ENCODE data around the gene PSMD1.
"Not testable (repeated sequence)": the region's sequence is repeated elsewhere in the genome, so short reads cannot be mapped to it uniquely, and the experiment has no call there.

PSMD1 gene

GRCh38 chr2:231177156-231178025 lies 120.7 kb downstream of the PSMD1 start (continued):
- no peak for TF ChIP-seq ZNF565 (CRISPR knock-in tag; conservative IDR thresholded peaks at IDR 0.05; ENCODE audit: low read depth)

- not testable (repeated sequence) for ATAC-seq
Observed at GRCh38 chr2:231178805-231179204, 122.1 kb downstream of the PSMD1 start.

DNA sequence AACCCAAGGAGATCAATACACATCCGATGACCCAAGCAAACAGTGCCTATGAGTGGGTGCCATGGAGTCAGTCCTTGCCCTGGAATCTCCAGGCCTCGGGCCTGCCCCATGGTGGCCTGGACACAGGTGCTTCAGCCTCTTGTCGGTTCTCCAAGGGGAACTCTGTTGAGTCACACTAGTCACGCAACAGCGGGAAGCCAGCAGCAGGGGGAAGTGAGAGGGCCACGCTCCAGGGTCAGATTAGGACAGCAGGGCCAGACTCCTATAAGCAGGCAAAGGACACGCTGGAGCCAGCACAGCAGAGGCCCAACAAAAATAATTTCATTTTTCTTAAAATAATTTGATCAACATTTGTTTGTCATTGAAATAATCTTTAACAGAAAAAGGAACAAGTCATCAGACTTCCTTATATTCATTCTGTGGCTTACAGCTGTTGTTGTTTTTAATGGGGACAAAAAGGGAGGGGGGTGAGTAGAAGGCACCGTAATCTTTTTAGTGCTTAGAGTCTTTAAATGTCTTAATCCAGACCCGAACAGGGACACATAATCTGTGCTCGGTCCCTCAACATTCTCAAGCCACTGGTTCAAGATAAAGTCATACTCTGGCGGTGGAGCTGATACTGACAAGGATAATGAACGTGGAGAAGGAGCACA lies 125.3 kb downstream of the PSMD1 start:
- ATAC-seq, result peak; percentile 32; the same call in 1 of the 3 replicates

DNA sequence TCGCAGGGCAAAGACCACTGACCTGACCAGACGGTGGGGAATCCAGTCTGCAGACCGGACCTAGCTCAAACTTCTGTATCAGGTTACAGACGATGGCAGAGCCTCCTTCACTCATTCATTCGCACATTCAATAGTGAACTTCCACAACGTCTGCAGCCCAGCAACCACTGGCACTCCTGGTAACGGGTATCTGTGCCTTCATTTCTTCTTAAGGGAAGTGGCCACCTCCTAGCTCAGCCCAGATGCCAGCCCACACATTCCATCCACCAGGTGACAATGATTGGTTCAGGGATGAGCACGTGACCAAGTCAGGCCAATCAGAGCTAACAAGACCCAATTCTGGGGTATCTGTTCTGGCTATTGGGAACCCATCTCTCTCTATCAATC lies 125.8 kb downstream of the PSMD1 start:
- no peak for TF ChIP-seq ESRRG (CRISPR knock-in tag; IDR thresholded peaks at IDR 0.05)
- no peak for TF ChIP-seq ZNF565 (CRISPR knock-in tag; conservative IDR thresholded peaks at IDR 0.05; ENCODE audit: low read depth)
- TF ChIP-seq ZFP3 (CRISPR knock-in tag; IDR thresholded peaks at IDR 0.05), result no peak
- no peak for TF ChIP-seq GLIS3 (CRISPR knock-in tag; IDR thresholded peaks at IDR 0.05)
- TF ChIP-seq TCF4 (CRISPR knock-in tag; IDR thresholded peaks at IDR 0.05; ENCODE audit: borderline replicate concordance), result no peak
- no peak for TF ChIP-seq PATZ1 (CRISPR knock-in tag; IDR thresholded peaks at IDR 0.05; ENCODE audit: borderline replicate concordance)
- TF ChIP-seq, protein P1, sequence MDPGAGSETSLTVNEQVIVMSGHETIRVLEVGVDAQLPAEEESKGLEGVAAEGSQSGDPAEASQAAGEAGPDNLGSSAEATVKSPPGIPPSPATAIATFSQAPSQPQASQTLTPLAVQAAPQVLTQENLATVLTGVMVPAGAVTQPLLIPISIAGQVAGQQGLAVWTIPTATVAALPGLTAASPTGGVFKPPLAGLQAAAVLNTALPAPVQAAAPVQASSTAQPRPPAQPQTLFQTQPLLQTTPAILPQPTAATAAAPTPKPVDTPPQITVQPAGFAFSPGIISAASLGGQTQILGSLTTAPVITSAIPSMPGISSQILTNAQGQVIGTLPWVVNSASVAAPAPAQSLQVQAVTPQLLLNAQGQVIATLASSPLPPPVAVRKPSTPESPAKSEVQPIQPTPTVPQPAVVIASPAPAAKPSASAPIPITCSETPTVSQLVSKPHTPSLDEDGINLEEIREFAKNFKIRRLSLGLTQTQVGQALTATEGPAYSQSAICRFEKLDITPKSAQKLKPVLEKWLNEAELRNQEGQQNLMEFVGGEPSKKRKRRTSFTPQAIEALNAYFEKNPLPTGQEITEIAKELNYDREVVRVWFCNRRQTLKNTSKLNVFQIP (CRISPR knock-in tag; IDR thresholded peaks at IDR 0.05; ENCODE audit: borderline replicate concordance, low read depth), result no peak
- TF ChIP-seq BACH2 (CRISPR knock-in tag; IDR thresholded peaks at IDR 0.05; ENCODE audit: borderline replicate concordance), result no peak

More for the DNA sequence above, 125.3 kb downstream of the PSMD1 start:
- TF ChIP-seq SNAI2 (CRISPR knock-in tag; IDR thresholded peaks at IDR 0.05) (peak; percentile 82; the same call in 1 of the 2 replicates), TOX (CRISPR knock-in tag; IDR thresholded peaks at IDR 0.05; ENCODE audit: borderline replicate concordance) (no peak), ESRRG (CRISPR knock-in tag; IDR thresholded peaks at IDR 0.05) (no peak), ZFP3 (CRISPR knock-in tag; IDR thresholded peaks at IDR 0.05) (peak; percentile 51; the same call in 1 of the 2 replicates)

DNA sequence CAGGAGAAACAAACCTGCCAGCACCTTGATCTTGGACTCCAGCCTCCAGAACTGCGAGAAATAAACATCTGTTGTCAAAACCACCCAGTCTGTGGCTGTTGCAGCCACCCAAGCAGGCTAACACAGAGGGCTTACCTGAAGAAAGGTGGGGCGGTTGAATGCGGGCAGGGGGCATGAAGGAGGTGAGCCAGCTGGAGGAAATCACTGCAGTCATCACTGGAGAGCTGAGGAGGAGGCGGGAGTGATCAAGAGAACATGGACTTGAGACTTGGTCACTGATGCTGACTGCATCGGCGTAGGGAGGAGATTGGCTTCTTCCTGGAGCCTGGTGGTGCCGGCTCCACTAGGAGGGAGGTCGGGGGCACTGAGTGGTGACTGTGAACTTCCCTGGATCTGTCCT lies 127.2 kb downstream of the PSMD1 start:
- no peak for TF ChIP-seq ZNF565 (CRISPR knock-in tag; conservative IDR thresholded peaks at IDR 0.05; ENCODE audit: low read depth)
- TF ChIP-seq SNAI2 (CRISPR knock-in tag; IDR thresholded peaks at IDR 0.05), result no peak
- TF ChIP-seq ZNF8 (CRISPR knock-in tag; IDR thresholded peaks at IDR 0.05), result no peak
- TF ChIP-seq PPARA (CRISPR knock-in tag; IDR thresholded peaks at IDR 0.05; ENCODE audit: borderline replicate concordance), result no peak
- TF ChIP-seq ZFP3 (CRISPR knock-in tag; IDR thresholded peaks at IDR 0.05), result no peak
- TF ChIP-seq, protein P2, sequence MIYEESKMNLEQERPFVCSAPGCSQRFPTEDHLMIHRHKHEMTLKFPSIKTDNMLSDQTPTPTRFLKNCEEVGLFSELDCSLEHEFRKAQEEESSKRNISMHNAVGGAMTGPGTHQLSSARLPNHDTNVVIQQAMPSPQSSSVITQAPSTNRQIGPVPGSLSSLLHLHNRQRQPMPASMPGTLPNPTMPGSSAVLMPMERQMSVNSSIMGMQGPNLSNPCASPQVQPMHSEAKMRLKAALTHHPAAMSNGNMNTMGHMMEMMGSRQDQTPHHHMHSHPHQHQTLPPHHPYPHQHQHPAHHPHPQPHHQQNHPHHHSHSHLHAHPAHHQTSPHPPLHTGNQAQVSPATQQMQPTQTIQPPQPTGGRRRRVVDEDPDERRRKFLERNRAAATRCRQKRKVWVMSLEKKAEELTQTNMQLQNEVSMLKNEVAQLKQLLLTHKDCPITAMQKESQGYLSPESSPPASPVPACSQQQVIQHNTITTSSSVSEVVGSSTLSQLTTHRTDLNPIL (CRISPR knock-in tag; IDR thresholded peaks at IDR 0.05; ENCODE audit: low read depth), result no peak
- ATAC-seq, result no peak

More for the DNA sequence above, 125.8 kb downstream of the PSMD1 start:
- 0 out of 3 replicates have a peak, but pooled peaks have one; percentile 16 for ATAC-seq

DNA sequence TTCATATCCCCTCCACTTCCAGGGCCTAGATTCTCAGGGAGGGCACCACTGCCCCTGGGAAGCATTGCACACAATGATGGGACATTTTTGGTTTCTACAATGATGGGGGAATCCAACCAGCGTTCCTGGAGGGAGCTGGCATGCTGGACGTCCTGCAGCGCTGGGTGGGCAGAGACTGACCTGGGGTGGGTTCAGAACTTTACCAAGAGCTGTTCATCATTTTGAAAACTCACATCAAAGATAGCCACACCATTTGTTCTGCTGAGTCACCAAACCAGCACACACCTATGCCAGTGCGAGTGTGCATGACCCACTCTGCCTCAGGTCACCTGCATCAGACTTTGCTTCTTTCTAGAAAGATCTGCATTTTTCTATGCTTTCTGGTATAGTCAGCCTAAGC lies 127.7 kb downstream of the PSMD1 start:
- ATAC-seq, result no peak
- TF ChIP-seq GLIS3 (CRISPR knock-in tag; IDR thresholded peaks at IDR 0.05) (no peak), ESRRG (CRISPR knock-in tag; IDR thresholded peaks at IDR 0.05) (no peak), ZNF565 (CRISPR knock-in tag; conservative IDR thresholded peaks at IDR 0.05; ENCODE audit: low read depth) (no peak), ZNF8 (CRISPR knock-in tag; IDR thresholded peaks at IDR 0.05) (no peak), PATZ1 (CRISPR knock-in tag; IDR thresholded peaks at IDR 0.05; ENCODE audit: borderline replicate concordance) (no peak), SNAI2 (CRISPR knock-in tag; IDR thresholded peaks at IDR 0.05) (no peak), ZC3H10 (CRISPR knock-in tag; IDR thresholded peaks at IDR 0.05) (no peak), CSDC2 (CRISPR knock-in tag; IDR thresholded peaks at IDR 0.05) (no peak), RARB (CRISPR knock-in tag; IDR thresholded peaks at IDR 0.05) (no peak)
- TF ChIP-seq, protein P2 (CRISPR knock-in tag; IDR thresholded peaks at IDR 0.05; ENCODE audit: low read depth), result no peak
- TF ChIP-seq, protein P3, sequence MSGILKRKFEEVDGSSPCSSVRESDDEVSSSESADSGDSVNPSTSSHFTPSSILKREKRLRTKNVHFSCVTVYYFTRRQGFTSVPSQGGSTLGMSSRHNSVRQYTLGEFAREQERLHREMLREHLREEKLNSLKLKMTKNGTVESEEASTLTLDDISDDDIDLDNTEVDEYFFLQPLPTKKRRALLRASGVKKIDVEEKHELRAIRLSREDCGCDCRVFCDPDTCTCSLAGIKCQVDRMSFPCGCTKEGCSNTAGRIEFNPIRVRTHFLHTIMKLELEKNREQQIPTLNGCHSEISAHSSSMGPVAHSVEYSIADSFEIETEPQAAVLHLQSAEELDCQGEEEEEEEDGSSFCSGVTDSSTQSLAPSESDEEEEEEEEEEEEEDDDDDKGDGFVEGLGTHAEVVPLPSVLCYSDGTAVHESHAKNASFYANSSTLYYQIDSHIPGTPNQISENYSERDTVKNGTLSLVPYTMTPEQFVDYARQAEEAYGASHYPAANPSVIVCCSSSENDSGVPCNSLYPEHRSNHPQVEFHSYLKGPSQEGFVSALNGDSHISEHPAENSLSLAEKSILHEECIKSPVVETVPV (CRISPR knock-in tag; IDR thresholded peaks at IDR 0.05), result no peak
